Activated CD4-positive, alpha-beta T cell treated with anti-CD3 and anti-CD28 coated beads, Interleukin-2, amount 50 U/mL, for 48 hours (primary cell): ENCODE results near the gene RASSF3.

Source experiments
- DNase-seq, 2 experiments: peaks; one replicate each; pipeline ENCODE4 v3.0.0-alpha.2; 2020

RASSF3 gene

DNA sequence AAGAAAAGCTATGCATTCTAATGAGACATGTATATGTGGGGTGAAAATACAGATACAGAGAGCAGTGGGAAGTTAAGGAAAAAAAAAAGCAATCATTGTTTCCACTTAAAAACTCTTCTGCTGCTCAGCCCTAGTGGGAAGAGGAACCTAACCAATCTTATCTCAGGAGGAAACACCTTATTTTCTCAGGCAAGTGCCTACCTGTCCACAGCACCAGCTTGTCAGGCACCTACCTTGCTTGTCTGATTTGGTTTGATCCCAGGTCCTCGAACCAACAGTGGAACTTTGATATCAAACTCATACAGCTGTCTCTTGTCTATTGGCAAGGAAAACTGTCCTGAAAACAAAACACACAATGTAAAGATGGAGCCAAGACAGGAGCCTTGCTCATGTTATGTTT is 126.5 kb downstream of the RASSF3 start:
- DNase-seq: no peak

DNA sequence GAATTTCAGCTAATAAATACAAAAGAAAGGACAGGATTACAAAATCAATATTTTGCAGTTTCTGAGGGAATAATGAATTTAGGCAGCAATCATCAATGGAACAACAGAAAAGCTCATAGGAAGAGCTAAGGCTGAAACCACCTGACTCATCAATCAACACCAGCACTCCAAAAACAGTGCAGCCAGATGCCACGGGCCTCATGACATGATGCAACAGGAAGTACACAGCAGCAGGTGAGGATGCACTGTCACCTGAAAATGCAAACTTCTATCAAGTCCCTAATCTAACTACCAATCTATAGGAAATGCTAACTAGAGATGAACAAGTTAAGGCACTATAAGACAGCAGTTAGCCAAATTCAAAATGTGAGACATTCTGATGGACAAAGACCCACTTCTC is 127.2 kb downstream of the RASSF3 start:
- DNase-seq: peak; percentile 11 to 27

DNA sequence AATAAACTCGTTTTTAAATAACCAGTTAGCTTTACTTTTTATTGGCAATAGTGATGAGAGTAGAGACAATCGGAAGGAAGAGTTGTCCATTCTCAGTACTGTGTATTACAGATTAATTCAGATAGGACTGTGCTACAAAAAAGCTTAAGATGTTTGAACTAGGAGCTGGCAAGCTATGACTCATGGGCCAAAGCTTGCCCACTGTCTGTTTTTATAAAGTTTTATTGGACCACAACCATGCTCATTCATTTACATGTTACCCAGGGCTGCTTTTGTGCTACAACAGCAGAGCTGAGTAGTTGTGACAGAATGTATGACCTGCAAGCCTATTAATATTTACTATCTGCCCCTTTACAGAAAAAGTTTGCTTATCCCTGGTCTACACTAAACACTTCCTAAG is 129.5 kb downstream of the RASSF3 start:
- DNase-seq: no peak

DNA sequence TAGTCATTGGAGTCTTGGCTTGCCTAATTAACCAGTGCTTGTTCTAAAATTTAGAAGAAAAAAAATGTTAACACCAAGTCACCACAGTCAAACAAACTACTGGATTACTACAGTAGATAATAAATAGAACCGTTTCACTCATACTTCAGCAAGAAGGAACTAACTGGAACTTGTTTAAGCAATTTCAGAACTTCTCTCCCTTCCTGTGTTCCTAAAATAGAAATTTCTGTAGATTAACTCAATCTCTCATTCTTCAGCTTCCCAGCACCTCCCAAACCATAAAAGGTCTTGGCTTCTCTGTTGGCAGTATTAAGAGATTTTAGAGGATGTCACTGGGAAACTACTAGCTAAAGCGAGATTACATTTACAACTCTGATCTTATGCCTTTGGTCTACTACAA is 130.4 kb downstream of the RASSF3 start:
- DNase-seq: no peak

DNA sequence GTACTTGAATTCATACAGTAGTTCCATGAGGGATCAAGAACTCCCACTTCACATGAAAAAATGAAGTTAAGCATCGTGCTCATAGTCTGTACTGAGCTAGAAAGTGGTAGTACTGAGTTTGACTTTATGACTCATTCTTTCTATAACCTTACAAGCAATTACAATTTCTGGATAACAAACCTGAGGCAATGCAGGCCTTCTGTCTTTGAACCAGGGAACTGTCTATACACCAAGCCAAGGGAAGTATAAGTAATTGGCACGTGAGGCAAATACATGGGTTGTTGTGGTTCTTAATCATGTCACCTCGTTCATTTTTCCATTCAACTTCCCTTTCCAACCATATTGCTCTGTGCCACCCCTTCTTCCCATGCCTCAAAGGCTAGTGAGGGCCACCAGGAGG is 132.1 kb downstream of the RASSF3 start:
- DNase-seq: no peak

DNA sequence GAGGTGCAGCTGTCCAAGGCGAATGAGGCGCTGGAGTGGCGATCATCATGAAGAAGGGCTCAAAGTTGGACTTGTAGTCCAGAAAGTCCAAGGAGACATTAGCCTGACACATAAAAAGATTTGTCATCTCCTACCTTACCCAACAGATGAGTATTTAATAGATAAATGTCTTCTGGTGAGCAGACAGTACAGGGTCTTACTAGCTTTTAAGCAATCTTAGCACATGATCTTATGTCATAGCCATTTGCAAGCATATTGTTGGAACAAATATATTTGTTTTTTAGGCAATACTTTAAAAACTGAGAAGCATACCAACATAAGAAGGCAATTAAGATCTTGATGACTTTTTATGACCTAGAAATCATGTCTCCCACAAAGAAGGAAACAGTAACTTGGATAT is 132.9 kb downstream of the RASSF3 start:
- no peak for DNase-seq

DNA sequence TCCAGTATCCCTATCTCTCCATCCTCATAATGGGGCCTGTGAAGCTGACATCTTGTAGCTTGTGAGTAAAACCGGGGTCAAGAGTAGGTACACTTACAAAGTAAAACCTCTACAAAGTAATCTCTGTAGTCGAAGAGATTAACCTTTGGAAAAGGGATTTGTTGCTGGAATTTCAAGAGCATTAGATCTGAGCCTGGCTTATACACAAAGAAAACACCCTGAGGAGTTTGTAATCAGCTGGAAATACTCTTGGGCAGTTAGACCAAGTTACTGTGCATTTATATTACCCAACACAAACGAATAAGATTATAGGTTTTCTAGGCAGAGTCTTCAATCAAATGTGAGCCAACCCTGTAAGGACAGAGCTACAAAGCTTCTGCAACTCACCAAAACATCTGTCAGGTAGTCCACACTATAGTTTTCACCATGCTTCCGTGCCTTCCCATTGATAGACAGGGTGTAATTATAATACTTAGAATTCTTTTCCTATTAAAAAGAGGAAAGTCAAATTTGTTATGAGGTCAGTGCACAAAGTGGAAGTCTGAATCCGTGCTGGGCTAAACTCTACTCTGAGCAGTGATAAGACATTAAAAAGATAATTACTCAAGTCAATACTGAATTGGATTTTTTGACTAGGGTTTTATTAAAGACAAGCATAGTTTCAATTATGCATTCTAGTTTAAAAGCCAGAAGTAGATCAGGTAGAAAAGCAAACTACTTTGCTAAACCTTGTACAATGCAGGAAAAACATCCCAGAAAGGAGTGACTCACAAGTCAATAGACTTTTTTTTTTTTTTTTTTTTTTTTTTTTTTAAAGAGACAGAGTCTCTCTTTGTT is 134.3 kb downstream of the RASSF3 start:
- no peak for DNase-seq

DNA sequence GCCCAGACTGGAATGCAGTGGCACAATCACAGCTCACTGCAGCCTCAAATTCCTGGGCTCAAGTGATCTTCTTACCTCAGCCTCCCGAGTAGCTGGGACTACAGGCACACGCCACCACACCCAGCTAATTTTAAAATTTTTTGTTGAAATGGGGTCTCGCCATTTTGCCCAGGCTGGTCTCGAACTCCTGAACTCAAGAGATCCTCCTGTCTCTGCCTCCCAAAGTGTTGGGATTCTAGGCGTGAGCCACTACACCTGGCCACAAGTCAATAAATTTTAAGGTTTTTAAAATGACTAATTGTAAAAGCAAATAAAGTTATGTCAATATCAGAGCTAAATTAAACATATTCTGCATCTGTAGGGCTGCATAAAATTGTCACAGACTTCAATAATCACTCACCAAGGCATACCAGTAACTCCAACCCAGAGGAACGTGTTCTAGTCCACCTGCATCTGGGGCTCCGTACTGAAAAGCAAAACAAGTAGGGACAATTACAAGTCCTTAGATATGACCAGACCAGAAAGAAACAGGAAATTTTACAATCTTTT is 135.0 kb downstream of the RASSF3 start:
- no peak for DNase-seq

DNA sequence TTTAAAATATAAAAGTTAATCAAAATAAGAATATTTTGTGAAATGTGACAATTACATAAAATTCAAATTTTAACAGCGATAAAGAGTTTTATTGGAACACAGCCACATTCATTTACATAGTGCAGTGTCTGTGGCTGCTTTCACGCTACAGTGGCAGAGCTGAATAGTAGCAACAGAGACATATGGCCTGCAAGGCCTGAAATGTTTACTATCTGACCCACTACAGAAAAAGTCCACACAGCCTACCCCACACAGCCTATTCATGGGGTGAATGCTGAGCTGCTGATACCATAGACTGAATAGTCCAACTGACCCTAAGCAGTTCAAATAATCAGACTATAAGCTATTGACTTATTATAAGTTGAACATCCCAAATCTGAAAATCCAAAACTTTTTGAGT is 135.7 kb downstream of the RASSF3 start:
- DNase-seq: no peak

DNA sequence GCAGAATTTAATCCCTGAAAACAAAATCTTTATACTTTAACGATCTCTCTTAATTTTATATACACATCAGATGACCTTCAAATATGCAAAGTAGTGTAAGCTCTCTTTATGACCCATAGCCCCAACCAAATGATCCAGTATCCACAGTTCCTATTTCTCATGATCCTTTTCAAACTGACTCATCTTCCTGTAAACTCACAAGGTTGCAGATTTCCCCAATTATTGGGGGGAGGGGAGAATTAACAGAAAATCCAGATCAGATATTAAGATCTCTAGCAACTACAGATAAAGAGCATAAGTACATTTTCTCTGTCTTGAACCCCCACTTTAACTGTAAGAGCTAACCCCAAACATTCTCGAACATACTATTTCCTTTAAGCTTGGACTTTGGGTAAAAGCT is 136.4 kb downstream of the RASSF3 start:
- DNase-seq: no peak
